ENCODE data around the gene SLC22A23.
A peak's percentile ranks its signal among the peaks of the same experiment; 100 is the strongest.

SLC22A23 gene

DNA sequence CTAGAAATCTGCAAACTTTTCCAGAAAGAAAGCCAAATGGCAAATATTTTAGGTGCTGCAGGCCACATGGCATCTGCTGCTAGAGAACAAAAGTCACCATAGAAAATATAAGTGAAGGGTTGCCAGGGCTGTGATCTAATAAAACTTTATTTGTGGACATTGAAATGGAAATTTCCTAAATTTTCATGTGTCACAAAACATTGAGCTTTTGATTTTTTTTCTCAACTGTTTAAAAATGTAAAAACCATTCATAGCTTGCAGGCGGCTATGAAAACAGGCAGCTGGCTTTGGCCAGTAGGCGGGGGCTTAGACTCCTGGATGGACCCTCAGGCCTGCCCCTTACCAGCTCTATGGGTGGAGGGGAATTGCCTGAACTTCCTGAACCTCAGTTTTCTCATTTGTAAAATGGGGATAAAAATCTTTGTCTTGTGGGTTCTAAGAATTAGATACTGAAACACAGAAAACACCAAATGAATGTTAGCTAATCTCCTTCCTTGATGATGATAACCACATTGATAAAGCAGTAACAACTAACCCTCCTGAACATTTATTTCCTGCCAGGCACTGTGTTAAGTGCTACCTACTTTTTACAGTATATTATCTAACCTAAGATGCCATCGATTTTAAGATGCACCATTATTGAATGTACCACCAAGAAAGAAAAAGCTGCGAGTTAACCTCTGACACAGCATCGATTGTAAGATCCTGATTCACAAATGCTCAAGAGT lies 85.5 kb downstream of the SLC22A23 start:
- DNase-seq (ENCODE audit: low read depth, low spot score), result no peak

DNA sequence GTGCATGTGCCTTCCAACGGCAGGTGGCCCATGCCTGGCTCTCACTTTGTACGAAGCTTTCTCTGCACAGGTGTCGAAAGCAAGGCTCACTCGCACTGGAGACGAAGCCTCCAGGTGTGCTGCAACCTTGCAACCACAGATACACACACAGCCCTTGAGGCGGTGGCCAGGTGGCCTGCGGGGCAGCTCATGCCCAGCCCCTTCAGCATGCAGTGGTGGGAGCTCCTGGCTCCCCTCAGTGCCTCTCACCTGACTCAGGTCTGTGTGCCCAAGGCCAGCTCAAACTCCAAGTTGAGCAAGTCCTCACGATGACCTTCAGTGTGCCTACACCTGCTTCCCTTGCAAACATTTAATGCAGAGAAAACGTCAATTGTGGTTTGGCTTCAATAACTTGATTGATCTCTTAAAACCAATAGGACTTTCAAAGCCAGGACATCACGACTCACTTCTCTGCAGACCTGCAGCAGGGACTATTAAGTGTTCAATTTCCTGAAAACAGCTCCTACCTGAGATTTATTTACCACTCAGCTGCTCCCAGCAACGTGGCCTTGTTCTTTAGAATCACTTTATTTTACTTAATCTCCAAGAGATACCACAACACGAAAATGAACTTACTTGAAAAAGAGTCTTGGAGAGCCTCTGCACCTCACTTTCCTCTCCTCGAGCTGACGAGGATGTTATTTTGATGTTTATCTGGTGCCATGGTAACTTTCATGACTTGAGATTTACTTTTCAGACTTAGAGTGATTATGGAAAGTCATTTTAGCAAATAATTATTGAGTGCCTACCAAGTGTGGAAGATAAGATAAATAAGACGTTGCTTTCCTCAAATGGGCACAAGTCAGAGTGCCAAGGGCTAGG lies 86.3 kb downstream of the SLC22A23 start:
- no peak for DNase-seq (ENCODE audit: low read depth, low spot score)

DNA sequence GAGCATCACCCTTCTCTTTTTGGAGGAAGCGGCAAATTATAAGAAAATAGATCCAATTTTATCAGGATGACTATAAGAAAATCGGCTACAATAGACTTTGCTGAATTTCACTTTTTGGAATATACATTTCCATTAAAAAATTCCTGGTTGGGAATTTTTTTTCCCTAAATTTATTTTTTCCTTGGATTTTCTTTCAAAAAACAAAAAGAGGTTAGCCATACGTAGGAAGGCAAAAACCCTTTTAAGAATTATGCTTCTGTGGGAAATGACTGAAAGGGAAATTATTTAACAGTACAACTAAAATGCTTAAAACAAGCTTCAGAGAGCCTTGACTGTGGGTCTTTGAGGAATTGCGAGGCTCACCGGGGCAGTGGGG lies 86.9 kb downstream of the SLC22A23 start:
- no peak for DNase-seq (ENCODE audit: low read depth, low spot score)

DNA sequence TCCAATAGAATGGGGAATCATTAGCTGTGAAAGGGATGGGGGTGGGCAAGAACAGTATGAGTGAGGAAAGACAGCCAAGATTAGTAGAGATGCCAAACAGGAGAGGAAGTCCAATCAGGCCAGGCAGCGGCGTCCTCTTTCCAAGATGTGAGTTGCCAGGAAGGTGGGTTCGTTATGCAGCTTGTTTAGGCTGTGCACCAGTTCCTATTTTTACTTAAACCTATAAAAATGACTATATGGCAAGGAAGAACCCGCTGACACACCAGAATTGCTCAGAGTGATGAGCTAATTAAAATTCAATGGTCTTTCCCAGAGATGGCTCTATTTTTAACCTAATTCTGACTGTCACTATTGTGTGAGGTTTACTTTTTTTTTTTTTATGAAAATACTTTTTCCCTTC lies 88.2 kb downstream of the SLC22A23 start:
- DNase-seq (ENCODE audit: low read depth, low spot score), result no peak

DNA sequence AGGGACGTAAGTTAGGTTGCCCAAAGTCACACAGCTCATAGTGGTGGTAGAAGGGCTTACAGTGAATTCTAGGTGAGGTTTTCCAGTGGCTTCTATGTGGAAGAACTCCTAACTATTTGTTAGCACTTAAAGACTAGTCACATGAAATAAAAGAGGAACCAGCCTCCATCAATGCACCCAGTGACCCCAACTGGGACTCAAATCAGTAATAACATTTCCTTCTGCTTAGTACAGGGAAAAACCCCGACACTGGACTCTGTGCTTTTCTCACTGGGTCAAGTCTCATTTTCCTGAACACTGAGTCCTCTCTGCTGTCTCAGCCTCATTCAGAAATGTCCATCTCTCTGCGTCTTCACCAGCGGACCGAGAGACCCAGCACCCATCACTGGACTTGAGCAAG lies 89.2 kb downstream of the SLC22A23 start:
- DNase-seq (ENCODE audit: low read depth, low spot score), result no peak

DNA sequence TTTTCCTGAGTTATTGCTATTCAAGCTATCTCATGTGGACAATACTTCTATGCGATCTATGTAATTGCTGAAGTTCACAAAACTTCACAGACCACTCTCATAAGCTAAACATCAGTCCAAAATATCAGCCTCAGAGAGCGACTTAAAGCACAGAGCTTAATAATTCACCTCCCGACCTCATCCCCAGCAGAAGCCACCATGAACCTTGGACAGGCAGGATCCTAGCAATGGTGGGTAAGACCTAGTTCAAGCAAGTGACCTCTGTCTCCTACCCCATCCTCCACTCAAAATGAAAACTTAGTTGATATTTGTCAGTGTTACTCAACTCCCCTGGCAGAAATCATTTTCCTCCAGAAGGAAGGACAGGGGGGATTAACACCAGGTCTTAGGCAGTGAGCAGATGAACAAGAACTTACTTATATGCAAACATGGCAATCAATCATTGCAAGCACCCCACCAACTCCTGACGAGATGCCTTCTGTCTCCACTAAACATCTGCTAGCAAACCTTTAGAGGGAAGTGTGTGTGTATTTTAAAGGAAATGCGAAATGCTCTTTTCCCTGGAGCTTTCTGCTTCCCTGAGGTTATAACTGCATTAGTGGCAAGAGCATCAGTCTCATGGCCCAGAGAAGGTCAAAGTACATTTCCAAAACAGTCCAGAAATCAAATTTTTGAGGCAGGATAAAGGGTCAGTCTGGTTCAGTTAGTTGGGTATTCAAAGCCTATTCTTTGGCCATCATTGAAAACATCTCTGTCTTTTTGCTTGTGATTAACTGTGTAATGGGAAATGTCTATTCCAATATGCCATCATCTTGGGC lies 90.0 kb downstream of the SLC22A23 start:
- no peak for DNase-seq (ENCODE audit: low read depth, low spot score)

GRCh38 chr6:3364391-3364790 lies 92.5 kb downstream of the SLC22A23 start:
- DNase-seq (ENCODE audit: low read depth, low spot score), result no peak

GRCh38 chr6:3363296-3364025 lies 93.4 kb downstream of the SLC22A23 start:
- no peak for DNase-seq (ENCODE audit: low read depth, low spot score)

GRCh38 chr6:3361312-3362037 lies 95.4 kb downstream of the SLC22A23 start:
- DNase-seq (ENCODE audit: low read depth, low spot score), result no peak

- no peak for DNase-seq (ENCODE audit: low read depth, low spot score)
Observed at GRCh38 chr6:3360727-3361045, 96.2 kb downstream of the SLC22A23 start.

GRCh38 chr6:3359973-3360726 lies 96.7 kb downstream of the SLC22A23 start:
- DNase-seq (ENCODE audit: low read depth, low spot score), result no peak

- no peak for DNase-seq (ENCODE audit: low read depth, low spot score)
Observed at GRCh38 chr6:3359101-3359752, 97.6 kb downstream of the SLC22A23 start.

GRCh38 chr6:3358413-3359100 lies 98.3 kb downstream of the SLC22A23 start:
- DNase-seq (ENCODE audit: low read depth, low spot score), result no peak

- no peak for DNase-seq (ENCODE audit: low read depth, low spot score)
Observed at GRCh38 chr6:3357678-3358077, 99.2 kb downstream of the SLC22A23 start.

DNA sequence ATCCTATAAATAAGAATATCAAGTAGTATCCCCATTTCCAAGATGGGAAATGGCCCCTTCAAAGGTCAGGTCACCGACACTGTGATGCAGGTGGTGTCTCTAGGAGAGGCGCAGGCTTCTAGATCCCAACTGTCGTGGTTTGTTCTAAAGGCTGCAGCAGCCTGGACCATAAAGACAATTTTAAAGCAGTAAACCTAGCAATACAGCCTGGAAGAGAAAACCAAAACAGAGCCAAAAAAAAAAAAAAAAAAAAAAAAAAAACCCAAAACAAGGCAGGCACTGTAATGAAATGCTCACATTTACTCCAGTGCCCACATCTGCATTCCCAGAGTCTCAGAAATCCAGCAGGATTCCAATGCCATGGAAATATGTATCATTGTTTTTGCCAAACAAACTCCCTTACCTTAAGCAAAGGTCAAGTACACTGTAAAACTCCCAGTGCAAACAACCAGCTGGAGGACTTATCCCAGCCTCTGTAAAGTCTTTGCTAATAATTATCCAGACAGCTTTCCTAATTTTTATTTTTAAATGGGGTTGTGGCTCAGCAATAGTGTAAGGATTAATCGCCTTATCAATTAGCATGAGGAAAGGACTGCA lies 99.9 kb downstream of the SLC22A23 start:
- no peak for DNase-seq (ENCODE audit: low read depth, low spot score)

- peak; percentile 75 for DNase-seq (ENCODE audit: low read depth, low spot score)
Observed at GRCh38 chr6:3356056-3356823, 100.6 kb downstream of the SLC22A23 start.

- no peak for DNase-seq (ENCODE audit: low read depth, low spot score)
Observed at GRCh38 chr6:3355358-3356055, 101.3 kb downstream of the SLC22A23 start.

Measured in brain pericyte (primary cell).